Colonic mucosa (tissue), 4 donors: ENCODE measurements around the gene IL17B. TPM values are rescaled to one million over a fixed set of nuclear protein-coding genes. Genes with fewer than 3 reads are reported as not detected.

Source experiments
- DNase-seq: peaks from one replicate; pipeline ENCODE4 v3.0.0-alpha.2; 2020
- H3K27ac ChIP-seq: fragments of 200-600 bp; one replicate; pipeline ENCODE4 v1.8.0; 2021
- H3K27me3 ChIP-seq: fragments of 200-600 bp; one replicate; pipeline ENCODE4 v1.8.0; 2021
- H3K36me3 ChIP-seq: fragments of 200-600 bp; one replicate; pipeline ENCODE4 v1.8.0; 2021
- H3K4me1 ChIP-seq: fragments of 200-600 bp; one replicate; pipeline ENCODE4 v1.8.0; 2021; ENCODE audit warnings: mild to moderate bottlenecking
- H3K4me3 ChIP-seq: fragments of 200-600 bp; one replicate; pipeline ENCODE4 v1.8.0; 2021
- H3K9ac ChIP-seq, 2 donors: one replicate each; pipeline ENCODE4 v1.7.0; 2013; ENCODE audit warnings: control low read depth in 2 of 2, low read depth in 2 of 2, low read length in 2 of 2
- H3K9me3 ChIP-seq: fragments of 200-600 bp; one replicate; pipeline ENCODE4 v1.8.0; 2021
- intact Hi-C: fragments of 100-400 bp; cut with DNase I; formaldehyde crosslinking; loops from one replicate; pipeline ENCODE4 v1.14.1; 2022
- total RNA-seq, 2 donors: library from RNA; stranded (reverse); fragmentation: NEBNext Ultra II Directional in 1 of 2; extraction: Animal tissue kit (Norgen Biotek cat#: 25700) in 1 of 2; gene quantifications; one replicate each; pipeline ENCODE4 v1.2.1, GENCODE V29; 2021
- TF ChIP-seq, protein P1 (sequence below): fragments of 200-600 bp; IDR thresholded peaks from one replicate; pipeline ENCODE4 v1.8.0; 2022; ENCODE audit warnings: antibody characterized with exemption, mild to moderate bottlenecking
- donor health status: healthy.
- donor health status: DM: no; HTN: no; CAD: no.
- donor health status: DM: no; HTN: no; CAD: no.

Gene IL17B
- total RNA-seq, 2 donors from 2014 or later: 0.42 TPM; not detected in 1

DNA sequence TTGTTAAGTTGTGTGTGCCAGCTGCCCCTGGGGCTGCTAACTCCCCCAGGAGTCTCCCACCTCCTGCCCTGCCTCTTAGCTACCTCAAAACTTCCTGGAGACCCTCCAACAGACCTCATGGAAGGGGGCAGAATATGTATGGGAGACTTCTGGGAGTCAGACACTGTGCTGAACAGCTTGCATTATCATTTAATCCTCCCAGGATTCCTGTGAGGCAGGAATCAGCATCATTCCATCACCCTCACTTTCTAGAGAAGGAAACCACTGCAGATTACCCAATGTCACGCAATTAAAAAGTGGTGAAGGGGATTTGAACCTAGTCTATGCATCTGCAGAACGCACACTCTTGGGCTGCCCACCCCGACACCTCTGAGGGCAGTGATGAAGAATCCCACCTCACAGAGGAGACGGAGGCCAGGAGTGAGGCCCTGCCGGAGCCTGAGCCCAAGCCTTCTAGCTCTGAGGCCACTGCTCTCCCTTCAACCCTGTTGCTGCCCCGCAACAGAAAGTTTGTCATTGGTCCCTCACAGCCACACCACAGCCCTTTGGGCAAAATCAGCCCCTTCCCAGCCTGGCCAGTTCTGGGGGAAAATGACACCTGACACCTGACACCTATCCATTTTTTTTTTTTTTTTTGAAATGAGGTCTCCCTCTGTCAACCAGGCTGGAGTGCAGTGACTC is 30.3 kb upstream of the IL17B start:
- H3K27me3 ChIP-seq: no peaks in the 10 kb centered on the region
- H3K9ac ChIP-seq: peak overlapping the region; percentile 69 to 77
- TF ChIP-seq, protein P1, sequence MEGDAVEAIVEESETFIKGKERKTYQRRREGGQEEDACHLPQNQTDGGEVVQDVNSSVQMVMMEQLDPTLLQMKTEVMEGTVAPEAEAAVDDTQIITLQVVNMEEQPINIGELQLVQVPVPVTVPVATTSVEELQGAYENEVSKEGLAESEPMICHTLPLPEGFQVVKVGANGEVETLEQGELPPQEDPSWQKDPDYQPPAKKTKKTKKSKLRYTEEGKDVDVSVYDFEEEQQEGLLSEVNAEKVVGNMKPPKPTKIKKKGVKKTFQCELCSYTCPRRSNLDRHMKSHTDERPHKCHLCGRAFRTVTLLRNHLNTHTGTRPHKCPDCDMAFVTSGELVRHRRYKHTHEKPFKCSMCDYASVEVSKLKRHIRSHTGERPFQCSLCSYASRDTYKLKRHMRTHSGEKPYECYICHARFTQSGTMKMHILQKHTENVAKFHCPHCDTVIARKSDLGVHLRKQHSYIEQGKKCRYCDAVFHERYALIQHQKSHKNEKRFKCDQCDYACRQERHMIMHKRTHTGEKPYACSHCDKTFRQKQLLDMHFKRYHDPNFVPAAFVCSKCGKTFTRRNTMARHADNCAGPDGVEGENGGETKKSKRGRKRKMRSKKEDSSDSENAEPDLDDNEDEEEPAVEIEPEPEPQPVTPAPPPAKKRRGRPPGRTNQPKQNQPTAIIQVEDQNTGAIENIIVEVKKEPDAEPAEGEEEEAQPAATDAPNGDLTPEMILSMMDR: no peak
- H3K9me3 ChIP-seq: no peaks in the 10 kb centered on the region
- H3K4me3 ChIP-seq: peak overlapping the region; percentile 35
- intact Hi-C loops: no loop called here
- H3K4me1 ChIP-seq: no peaks in the 10 kb centered on the region
- H3K27ac ChIP-seq: peak overlapping the region; percentile 83
- H3K36me3 ChIP-seq: no peaks in the 10 kb centered on the region
- no peak for DNase-seq

DNA sequence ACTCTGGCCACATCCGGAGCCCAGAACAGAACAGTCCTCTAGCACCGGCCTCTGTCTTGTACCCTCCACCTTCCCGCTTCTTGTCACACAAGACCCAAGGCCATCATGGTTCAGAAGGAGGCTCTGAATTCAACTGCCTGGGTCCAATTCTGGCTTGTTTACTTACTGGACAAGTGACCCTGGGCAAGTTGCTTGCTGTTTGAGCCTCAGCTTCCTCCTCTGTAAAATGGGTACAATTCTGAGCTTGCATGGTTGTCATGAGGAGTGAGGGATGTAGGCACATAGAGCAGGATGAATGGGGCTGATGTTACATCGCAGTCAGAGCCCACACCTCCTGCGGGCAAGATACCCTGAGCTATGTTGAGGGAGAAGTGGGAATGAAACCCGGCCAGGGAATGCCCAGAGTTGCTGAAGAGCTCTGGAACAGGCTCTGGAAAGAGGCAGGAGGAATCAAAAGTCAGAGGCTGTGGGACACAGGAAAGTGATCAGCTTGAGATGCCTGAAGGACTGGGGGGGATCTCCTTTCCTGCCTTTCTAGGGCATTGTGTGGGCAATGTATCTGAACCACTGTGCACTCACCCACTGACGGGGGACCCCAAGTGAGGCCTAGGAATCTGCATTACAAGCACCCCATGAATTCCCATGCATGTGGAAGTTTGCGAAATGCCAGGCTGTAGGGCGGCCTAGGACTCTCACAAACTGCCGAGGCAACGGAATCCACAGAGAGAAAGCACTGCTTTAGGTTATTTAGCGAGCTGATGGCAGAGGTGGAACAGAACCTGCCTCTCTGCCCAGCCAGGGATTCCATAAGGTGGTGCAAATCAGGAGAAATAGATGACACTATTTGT is 29.4 kb upstream of the IL17B start:
- TF ChIP-seq, protein P1: no peak
- no peaks in the 10 kb centered on the region for H3K9me3 ChIP-seq
- intact Hi-C loops: no loop called here
- no peaks in the 10 kb centered on the region for H3K36me3 ChIP-seq
- H3K4me3 ChIP-seq: peak overlapping the region; percentile 35
- peak overlapping the region; percentile 77 to 81 for H3K9ac ChIP-seq
- peak overlapping the region; percentile 83 for H3K27ac ChIP-seq
- no peaks in the 10 kb centered on the region for H3K4me1 ChIP-seq
- DNase-seq: no peak
- no peaks in the 10 kb centered on the region for H3K27me3 ChIP-seq

DNA sequence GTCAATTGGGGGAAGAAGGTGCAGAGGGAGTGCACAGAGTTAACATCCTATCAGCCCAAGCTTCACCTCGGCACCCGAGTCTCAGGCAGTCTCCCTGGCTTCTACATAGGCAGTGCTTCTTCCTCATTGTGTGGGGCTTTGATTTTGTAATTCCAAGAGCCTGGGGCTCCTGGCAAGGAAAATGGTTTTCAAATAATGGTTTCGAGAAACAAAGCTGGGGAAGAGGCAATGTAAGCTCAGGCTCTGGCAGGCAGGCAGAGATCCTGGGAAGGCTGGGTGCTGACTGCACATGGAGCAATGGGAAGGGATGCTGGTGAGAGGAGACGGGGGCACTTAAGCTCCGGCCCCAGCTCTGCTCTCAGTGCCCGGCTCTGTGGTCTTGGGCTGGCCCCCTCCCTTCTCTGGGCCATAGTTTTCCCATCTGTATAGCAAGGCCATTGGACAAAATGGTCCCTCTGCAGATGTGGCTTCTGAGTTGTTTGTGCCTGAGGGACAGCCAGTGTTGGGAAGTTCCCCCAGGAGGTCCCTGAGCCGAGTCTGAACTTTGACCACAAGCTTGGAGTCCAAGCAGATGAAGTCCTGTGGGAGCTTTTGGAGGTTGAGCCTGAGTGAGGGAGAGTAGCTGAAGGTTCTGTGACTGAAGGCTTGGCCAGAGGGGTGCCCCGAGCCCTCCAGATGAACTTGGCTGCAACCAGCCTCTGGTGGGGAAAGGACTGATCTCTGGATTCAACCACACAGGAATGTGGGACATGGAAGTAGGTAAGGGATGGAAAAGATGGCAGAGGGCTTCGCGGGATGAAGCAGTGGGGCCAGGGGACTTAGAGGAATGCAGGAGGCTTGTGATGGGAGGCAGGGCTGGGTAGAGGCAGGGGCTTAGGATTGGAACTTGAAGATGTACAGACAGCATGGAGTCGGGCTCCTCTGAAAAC is 28.5 kb upstream of the IL17B start:
- H3K4me3 ChIP-seq: peak overlapping the region; percentile 35
- H3K27ac ChIP-seq: peak overlapping the region; percentile 83
- no peaks in the 10 kb centered on the region for H3K4me1 ChIP-seq
- H3K9ac ChIP-seq: peak overlapping the region; percentile 77 to 81
- TF ChIP-seq, protein P1: no peak
- no peaks in the 10 kb centered on the region for H3K27me3 ChIP-seq
- no peaks in the 10 kb centered on the region for H3K36me3 ChIP-seq
- DNase-seq: no peak
- no peaks in the 10 kb centered on the region for H3K9me3 ChIP-seq
- intact Hi-C loops: no loop called here

DNA sequence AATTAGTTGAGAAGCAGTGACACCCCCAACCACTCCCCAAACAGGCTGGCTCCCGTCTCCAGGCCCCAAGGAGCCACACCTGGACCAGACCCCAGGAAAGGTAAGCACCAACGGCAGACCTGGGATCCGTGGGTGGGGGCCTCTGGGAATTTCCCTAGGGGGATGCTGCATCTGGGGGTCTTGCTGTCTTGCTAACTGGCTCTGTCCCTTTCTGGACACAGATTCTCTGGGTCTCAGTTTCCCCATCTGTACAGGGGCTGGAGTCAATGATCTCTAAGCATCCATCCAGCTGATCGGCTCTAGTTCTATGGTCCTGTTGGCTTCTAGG is 27.9 kb upstream of the IL17B start:
- TF ChIP-seq, protein P1: no peak
- Histone ChIP-seq H3K4me3 (peak overlapping the region; percentile 35), H3K9me3 (no peaks in the 10 kb centered on the region), H3K9ac (peak overlapping the region; percentile 77 to 81), H3K36me3 (no peaks in the 10 kb centered on the region), H3K27ac (peak overlapping the region; percentile 83), H3K4me1 (no peaks in the 10 kb centered on the region), H3K27me3 (no peaks in the 10 kb centered on the region)
- intact Hi-C loops: no loop called here
- DNase-seq: no peak
